NT2/D1 (cell line): ENCODE measurements around the gene CLCA4.

Experiments used
- SUZ12 ChIP-seq: IDR thresholded peaks from 2 replicates; pipeline ENCODE4 v1.6.1; 2011; ENCODE audit not compliant: insufficient read length, insufficient read depth; ENCODE audit errors: extremely low read depth
- YY1 ChIP-seq: IDR thresholded peaks from 2 replicates; pipeline ENCODE4 v1.6.1; 2011; ENCODE audit not compliant: insufficient read length, insufficient read depth
- ZNF274 ChIP-seq: IDR thresholded peaks from 2 replicates; pipeline ENCODE4 v1.6.1; 2011; ENCODE audit warnings: mild to moderate bottlenecking, low read depth, low read length

DNA sequence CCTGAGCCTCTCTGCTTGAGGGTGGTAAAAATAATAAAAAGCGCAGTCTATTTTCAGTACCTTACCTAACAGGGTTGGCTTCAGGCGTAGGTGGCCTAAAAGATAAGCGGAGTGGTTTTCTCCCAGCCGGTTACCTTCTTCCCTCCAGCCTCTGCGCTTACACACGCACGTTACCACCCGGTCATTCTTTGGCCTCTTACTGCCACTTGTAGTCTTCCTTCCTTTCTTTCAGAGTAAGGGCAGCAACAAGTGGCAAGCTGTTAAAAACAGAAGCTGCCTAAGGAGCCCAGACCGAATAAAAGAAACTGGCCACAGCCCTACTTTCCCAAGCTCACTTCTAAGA, 42.8 kb upstream of the CLCA4 start:
- no peak for TF ChIP-seq YY1
- no peak for TF ChIP-seq ZNF274
- no peak for TF ChIP-seq SUZ12
